ENCODE results near the gene CHSY1.
A peak's percentile ranks its signal among the peaks of the same experiment; 100 is the strongest.

CHSY1 gene

DNA sequence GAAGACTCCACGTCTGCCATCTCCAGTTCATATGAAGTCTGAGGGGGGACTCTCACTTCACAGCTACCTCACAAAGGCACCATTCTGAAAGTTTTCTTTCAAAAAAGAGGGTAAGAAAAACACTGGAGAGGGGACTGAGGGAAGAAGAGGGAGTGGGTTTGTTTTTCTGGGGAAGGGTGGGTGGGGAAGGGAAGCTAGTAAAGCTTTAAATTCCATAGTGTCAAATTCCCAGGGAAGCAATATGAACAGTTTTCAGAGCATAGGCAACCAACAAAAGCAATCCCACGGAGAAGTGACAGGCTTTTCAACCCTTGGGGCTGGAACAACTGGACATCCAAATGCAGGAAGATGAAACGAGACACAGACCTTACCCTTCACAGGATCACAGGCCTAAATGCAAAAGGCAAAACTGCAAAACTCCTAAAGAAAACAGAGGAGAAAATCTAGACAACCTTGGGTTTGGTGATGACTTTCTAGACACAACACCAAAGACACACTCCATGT, 61.7 kb downstream of the CHSY1 start:
- no peak overlapping the region for H3K4me3 ChIP-seq (ENCODE audit: low read length in 2 of 2)

DNA sequence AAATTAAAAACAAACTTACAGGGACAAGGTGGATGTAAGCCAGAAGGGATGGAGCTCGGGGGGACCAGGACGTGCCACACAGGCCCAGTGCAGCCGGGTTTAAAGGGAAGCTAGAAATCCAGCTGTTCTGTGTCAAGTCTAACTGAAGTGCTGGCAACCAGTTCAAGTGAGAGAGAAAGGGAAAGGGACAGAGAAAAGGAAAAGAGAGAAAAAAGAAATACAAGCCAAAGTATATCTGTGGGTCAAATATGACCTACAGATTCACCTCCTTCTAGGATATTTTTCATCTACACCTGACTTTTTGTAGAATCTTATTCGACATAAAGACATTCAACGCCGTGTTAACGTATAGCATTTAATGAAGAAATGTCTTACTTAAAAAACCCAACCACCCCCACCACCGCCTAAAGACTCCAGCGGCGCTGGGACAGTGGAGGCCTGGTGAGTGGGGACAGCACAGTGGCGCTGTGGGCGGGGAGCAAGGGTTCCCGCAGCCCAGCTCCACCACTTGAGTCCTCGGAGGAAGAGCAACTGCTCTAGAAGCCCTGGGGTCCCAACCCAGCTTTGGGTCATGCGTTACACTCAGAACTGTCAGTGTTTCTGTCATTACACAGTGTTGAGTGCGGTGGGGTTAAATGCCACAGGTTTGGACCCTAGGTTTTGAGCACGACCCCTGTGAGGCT, 62.3 kb downstream of the CHSY1 start:
- Histone ChIP-seq H3K36me3 (ENCODE audit: control insufficient read depth in 2 of 2, insufficient read depth in 2 of 2, low read length in 2 of 2) (no peaks in the 10 kb centered on the region), H3K4me1 (ENCODE audit: control insufficient read depth in 2 of 2, insufficient read depth in 2 of 2, low read length in 2 of 2) (no peaks in the 10 kb centered on the region), H3K4me3 (ENCODE audit: low read length in 2 of 2) (peak overlapping the region in 1 of 2 donors; percentile 1), H3K27ac (ENCODE audit: low read depth in 2 of 2, low read length in 2 of 2) (peak overlapping the region; percentile 38 to 45), H3K9me3 (ENCODE audit: control insufficient read depth in 2 of 2, low read length in 2 of 2) (no peaks in the 10 kb centered on the region), H3K9ac (ENCODE audit: low read depth in 1 of 2, low read length in 2 of 2) (no peak overlapping the region), H3K27me3 (ENCODE audit: control insufficient read depth in 2 of 2, insufficient read depth in 2 of 2, low read length in 2 of 2) (no peaks in the 10 kb centered on the region)

More for the DNA sequence above, 61.7 kb downstream of the CHSY1 start:
- no peaks in the 10 kb centered on the region for H3K27me3 ChIP-seq (ENCODE audit: control insufficient read depth in 2 of 2, insufficient read depth in 2 of 2, low read length in 2 of 2)
- no peak overlapping the region for H3K27ac ChIP-seq (ENCODE audit: low read depth in 2 of 2, low read length in 2 of 2)
- H3K36me3 ChIP-seq (ENCODE audit: control insufficient read depth in 2 of 2, insufficient read depth in 2 of 2, low read length in 2 of 2), result no peaks in the 10 kb centered on the region
- H3K9ac ChIP-seq (ENCODE audit: low read depth in 1 of 2, low read length in 2 of 2), result no peak overlapping the region
- no peaks in the 10 kb centered on the region for H3K9me3 ChIP-seq (ENCODE audit: control insufficient read depth in 2 of 2, low read length in 2 of 2)
- H3K4me1 ChIP-seq (ENCODE audit: control insufficient read depth in 2 of 2, insufficient read depth in 2 of 2, low read length in 2 of 2), result no peaks in the 10 kb centered on the region

DNA sequence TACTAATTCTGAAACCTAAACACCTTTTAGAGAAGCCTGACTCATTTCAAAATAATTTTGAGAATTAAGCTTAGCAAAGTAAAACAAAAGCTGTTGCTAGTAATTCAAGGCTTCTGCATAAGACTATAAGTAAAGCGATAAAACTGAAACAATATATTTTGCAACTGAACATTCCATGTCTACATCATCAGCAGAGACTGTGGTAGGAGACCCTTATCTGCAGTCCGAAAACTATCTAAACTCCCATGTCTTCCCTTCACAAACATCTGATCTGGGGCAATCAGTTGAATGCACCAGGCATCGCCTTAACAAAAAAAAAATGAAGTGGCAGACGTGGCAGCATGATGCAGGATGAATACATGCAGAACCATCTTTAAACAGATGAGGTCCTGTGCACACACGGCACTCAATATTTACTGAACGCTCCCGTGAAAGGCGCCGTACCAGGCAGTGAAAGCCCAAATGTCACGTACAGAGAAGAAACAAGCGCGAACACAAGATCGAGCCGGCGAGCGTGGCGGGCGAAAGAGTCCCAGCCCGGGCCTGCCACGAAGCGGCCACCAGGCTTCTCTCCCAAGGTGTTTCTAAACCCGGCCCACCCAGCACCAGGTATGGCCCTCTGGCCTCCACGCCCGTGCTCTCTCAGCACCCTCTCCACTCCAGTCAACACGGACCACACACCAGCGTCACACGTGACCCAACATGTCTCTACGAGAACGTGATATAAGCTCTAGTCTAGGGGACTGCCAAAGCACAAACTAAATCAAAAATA, 63.0 kb downstream of the CHSY1 start:
- Histone ChIP-seq H3K36me3 (ENCODE audit: control insufficient read depth in 2 of 2, insufficient read depth in 2 of 2, low read length in 2 of 2) (no peaks in the 10 kb centered on the region), H3K27ac (ENCODE audit: low read depth in 2 of 2, low read length in 2 of 2) (peak overlapping the region; percentile 38 to 45), H3K9me3 (ENCODE audit: control insufficient read depth in 2 of 2, low read length in 2 of 2) (no peaks in the 10 kb centered on the region), H3K4me3 (ENCODE audit: low read length in 2 of 2) (peak overlapping the region; percentile 1 to 34), H3K9ac (ENCODE audit: low read depth in 1 of 2, low read length in 2 of 2) (no peak overlapping the region), H3K27me3 (ENCODE audit: control insufficient read depth in 2 of 2, insufficient read depth in 2 of 2, low read length in 2 of 2) (no peaks in the 10 kb centered on the region), H3K4me1 (ENCODE audit: control insufficient read depth in 2 of 2, insufficient read depth in 2 of 2, low read length in 2 of 2) (no peaks in the 10 kb centered on the region)

DNA sequence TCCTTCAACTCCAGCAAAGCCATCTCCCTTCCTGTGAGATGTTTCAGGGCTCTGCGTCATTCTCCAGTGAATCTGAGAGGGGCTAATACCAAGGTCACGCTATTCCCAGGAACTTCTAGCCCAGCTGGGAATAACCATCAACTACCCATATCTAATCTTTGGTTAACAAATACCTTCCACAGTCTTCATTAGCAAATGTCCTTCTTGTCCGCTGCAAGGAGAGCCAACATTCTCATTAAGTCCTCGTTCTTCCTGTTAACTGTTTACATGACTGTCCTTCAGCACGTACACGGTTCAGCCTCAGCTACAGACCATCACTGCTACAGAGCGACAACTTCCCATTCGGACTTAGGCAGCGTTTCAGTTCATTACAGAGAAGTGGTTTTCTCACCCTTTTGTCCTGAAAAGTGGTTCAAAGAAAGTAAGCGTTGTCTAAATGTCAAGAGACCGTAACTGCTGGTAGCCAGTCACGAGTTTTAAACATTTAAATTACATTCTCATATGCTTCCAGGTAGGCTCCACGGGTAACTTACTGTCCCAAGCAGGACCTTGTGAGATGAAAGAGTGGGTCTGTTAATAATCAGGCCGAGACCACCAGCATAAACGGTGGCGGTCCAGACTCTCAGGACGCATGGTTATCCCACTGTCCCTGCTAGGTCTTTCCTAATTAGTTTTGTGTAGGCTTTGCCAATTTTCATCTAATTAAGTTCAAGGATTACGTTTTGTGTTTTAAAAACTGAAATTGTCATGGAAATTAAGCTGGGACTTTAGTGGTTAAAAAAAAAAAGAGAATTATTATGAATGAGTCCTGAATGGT, 63.8 kb downstream of the CHSY1 start:
- H3K4me3 ChIP-seq (ENCODE audit: low read length in 2 of 2), result peak overlapping the region; percentile 0 to 51
- H3K27ac ChIP-seq (ENCODE audit: low read depth in 2 of 2, low read length in 2 of 2), result peak overlapping the region; percentile 38 to 45
- H3K36me3 ChIP-seq (ENCODE audit: control insufficient read depth in 2 of 2, insufficient read depth in 2 of 2, low read length in 2 of 2), result no peaks in the 10 kb centered on the region
- H3K27me3 ChIP-seq (ENCODE audit: control insufficient read depth in 2 of 2, insufficient read depth in 2 of 2, low read length in 2 of 2), result no peaks in the 10 kb centered on the region
- H3K9me3 ChIP-seq (ENCODE audit: control insufficient read depth in 2 of 2, low read length in 2 of 2), result no peaks in the 10 kb centered on the region
- H3K4me1 ChIP-seq (ENCODE audit: control insufficient read depth in 2 of 2, insufficient read depth in 2 of 2, low read length in 2 of 2), result no peaks in the 10 kb centered on the region
- H3K9ac ChIP-seq (ENCODE audit: low read depth in 1 of 2, low read length in 2 of 2), result no peak overlapping the region

DNA sequence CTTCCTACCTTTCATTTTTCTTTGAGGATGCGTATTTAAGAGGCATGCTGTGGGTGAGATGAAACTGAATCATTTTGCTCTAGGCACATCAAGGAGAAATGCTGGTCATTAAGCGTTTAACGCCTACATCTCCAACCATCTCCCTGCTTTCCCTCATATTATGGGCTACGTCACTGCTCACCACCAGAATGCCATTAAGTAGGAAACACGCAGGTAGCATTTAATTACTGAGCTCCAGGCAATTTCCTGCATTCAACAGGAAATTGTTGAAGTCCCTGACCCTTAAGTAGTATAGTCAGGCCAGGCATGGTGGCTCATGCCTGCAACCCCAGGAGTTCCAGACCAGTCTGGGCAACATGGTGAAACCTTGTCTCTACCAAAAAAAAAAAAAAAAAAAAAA, 66.1 kb downstream of the CHSY1 start:
- no peaks in the 10 kb centered on the region for H3K36me3 ChIP-seq (ENCODE audit: control insufficient read depth in 2 of 2, insufficient read depth in 2 of 2, low read length in 2 of 2)
- no peaks in the 10 kb centered on the region for H3K9me3 ChIP-seq (ENCODE audit: control insufficient read depth in 2 of 2, low read length in 2 of 2)
- no peaks in the 10 kb centered on the region for H3K4me1 ChIP-seq (ENCODE audit: control insufficient read depth in 2 of 2, insufficient read depth in 2 of 2, low read length in 2 of 2)
- H3K27me3 ChIP-seq (ENCODE audit: control insufficient read depth in 2 of 2, insufficient read depth in 2 of 2, low read length in 2 of 2), result no peaks in the 10 kb centered on the region
- H3K4me3 ChIP-seq (ENCODE audit: low read length in 2 of 2), result no peak overlapping the region
- no peak overlapping the region for H3K9ac ChIP-seq (ENCODE audit: low read depth in 1 of 2, low read length in 2 of 2)
- no peak overlapping the region for H3K27ac ChIP-seq (ENCODE audit: low read depth in 2 of 2, low read length in 2 of 2)

DNA sequence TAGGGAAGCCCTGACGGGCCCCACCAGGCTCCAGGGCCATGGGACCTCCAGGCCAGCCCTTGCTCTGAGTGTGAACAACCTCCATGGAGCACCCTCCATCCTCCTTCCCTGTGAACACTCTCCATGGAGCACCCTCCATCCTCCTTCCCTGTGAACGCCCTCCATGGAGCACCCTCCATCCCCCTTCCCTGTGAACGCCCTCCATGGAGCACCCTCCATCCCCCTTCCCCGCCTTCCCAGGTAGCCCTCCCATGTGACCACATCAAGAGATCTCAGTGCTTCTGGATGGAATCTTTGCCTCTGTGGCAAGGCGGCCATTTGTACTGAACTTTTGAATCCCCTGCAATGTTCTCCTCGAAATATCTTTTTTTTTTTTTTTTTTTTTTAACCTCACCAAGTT, 66.5 kb downstream of the CHSY1 start:
- H3K36me3 ChIP-seq (ENCODE audit: control insufficient read depth in 2 of 2, insufficient read depth in 2 of 2, low read length in 2 of 2), result no peaks in the 10 kb centered on the region
- H3K4me1 ChIP-seq (ENCODE audit: control insufficient read depth in 2 of 2, insufficient read depth in 2 of 2, low read length in 2 of 2), result no peaks in the 10 kb centered on the region
- no peaks in the 10 kb centered on the region for H3K27me3 ChIP-seq (ENCODE audit: control insufficient read depth in 2 of 2, insufficient read depth in 2 of 2, low read length in 2 of 2)
- H3K9me3 ChIP-seq (ENCODE audit: control insufficient read depth in 2 of 2, low read length in 2 of 2), result no peaks in the 10 kb centered on the region
- H3K9ac ChIP-seq (ENCODE audit: low read depth in 1 of 2, low read length in 2 of 2), result no peak overlapping the region
- H3K4me3 ChIP-seq (ENCODE audit: low read length in 2 of 2), result no peak overlapping the region
- H3K27ac ChIP-seq (ENCODE audit: low read depth in 2 of 2, low read length in 2 of 2), result no peak overlapping the region

DNA sequence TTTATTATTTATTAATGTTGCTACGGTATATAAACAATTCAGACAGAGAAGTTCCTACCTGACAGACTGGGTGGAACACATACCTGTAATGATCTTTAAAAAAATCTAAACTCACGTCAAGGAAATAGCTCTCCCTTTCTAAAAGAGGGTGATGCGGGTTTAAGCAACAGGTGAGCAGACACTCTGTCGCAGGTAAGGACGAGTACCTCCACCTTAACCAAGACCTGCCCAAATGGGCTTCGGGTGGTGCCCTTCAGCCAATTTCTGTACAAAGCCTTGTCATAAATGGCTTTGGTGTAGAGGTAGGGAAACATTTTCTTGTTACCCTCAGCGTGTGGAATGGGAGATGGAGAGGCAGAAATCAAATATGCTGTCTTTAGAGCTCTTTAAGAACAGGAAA, 67.0 kb downstream of the CHSY1 start:
- H3K4me1 ChIP-seq (ENCODE audit: control insufficient read depth in 2 of 2, insufficient read depth in 2 of 2, low read length in 2 of 2), result no peaks in the 10 kb centered on the region
- no peak overlapping the region for H3K9ac ChIP-seq (ENCODE audit: low read depth in 1 of 2, low read length in 2 of 2)
- H3K4me3 ChIP-seq (ENCODE audit: low read length in 2 of 2), result no peak overlapping the region
- H3K27me3 ChIP-seq (ENCODE audit: control insufficient read depth in 2 of 2, insufficient read depth in 2 of 2, low read length in 2 of 2), result no peaks in the 10 kb centered on the region
- H3K36me3 ChIP-seq (ENCODE audit: control insufficient read depth in 2 of 2, insufficient read depth in 2 of 2, low read length in 2 of 2), result no peaks in the 10 kb centered on the region
- H3K9me3 ChIP-seq (ENCODE audit: control insufficient read depth in 2 of 2, low read length in 2 of 2), result no peaks in the 10 kb centered on the region
- H3K27ac ChIP-seq (ENCODE audit: low read depth in 2 of 2, low read length in 2 of 2), result no peak overlapping the region

DNA sequence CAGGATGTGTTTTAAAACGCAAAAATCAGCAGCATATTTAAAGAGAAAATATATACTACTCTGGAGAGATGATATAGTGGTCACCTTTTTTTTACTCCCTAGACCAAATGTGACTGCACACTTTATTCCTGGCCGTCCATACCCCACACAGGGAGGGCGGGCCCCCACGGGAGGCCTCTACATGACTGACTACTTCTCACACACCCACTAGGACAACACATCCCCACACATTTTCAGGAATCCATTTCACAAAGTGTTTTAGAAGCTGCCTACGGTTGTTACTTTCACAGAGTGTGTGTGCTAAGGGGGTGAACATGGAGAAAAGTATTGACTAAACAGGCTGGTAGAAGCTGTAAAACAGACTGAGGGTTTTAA, 67.9 kb downstream of the CHSY1 start:
- no peak overlapping the region for H3K4me3 ChIP-seq (ENCODE audit: low read length in 2 of 2)

DNA sequence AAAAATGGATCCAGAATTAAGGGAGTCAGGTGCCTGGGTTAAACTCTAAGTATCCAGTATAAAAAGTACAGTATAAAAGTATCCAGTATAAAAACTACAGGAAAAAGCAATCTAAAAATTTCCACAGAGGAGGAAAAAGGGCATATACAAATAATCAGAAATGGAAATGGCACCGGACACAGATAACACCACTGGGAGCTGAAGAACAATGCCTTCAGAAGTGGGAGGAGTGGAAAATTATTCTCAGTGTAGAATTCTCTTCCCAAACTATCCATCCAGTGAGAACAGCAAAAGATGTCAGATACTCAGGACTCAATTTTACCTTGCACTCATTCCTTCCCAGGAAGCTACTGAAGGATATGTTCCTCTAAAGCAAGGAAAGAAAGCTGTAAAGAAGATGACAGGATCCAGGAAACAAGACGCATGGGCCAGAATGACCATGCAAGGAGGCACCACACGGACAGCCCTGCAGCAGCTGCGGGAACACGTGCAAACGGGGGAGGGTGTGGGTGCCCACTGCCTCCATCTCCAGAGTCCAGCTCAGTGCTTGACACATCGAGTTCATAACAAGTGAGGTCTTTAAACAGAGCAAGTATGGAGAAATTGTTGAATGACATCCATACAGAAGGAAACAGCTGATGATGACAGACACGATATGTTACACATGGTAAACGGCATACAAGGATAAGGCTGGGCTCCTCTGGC, 68.5 kb downstream of the CHSY1 start:
- H3K9ac ChIP-seq (ENCODE audit: low read depth in 1 of 2, low read length in 2 of 2), result no peak overlapping the region
- H3K27me3 ChIP-seq (ENCODE audit: control insufficient read depth in 2 of 2, insufficient read depth in 2 of 2, low read length in 2 of 2), result no peaks in the 10 kb centered on the region
- no peak overlapping the region for H3K4me3 ChIP-seq (ENCODE audit: low read length in 2 of 2)
- no peak overlapping the region for H3K27ac ChIP-seq (ENCODE audit: low read depth in 2 of 2, low read length in 2 of 2)
- H3K4me1 ChIP-seq (ENCODE audit: control insufficient read depth in 2 of 2, insufficient read depth in 2 of 2, low read length in 2 of 2), result peaks cover 0 to 4% of the 10 kb centered on the region in 2 donors
- no peaks in the 10 kb centered on the region for H3K9me3 ChIP-seq (ENCODE audit: control insufficient read depth in 2 of 2, low read length in 2 of 2)
- peaks cover under 1 to 3% of the 10 kb centered on the region in 2 donors for H3K36me3 ChIP-seq (ENCODE audit: control insufficient read depth in 2 of 2, insufficient read depth in 2 of 2, low read length in 2 of 2)

More for the DNA sequence above, 67.9 kb downstream of the CHSY1 start:
- no peaks in the 10 kb centered on the region for H3K27me3 ChIP-seq (ENCODE audit: control insufficient read depth in 2 of 2, insufficient read depth in 2 of 2, low read length in 2 of 2)
- H3K4me1 ChIP-seq (ENCODE audit: control insufficient read depth in 2 of 2, insufficient read depth in 2 of 2, low read length in 2 of 2), result peaks cover 0 to 4% of the 10 kb centered on the region in 2 donors
- no peak overlapping the region for H3K27ac ChIP-seq (ENCODE audit: low read depth in 2 of 2, low read length in 2 of 2)
- H3K9ac ChIP-seq (ENCODE audit: low read depth in 1 of 2, low read length in 2 of 2), result no peak overlapping the region
- no peaks in the 10 kb centered on the region for H3K36me3 ChIP-seq (ENCODE audit: control insufficient read depth in 2 of 2, insufficient read depth in 2 of 2, low read length in 2 of 2)
- H3K9me3 ChIP-seq (ENCODE audit: control insufficient read depth in 2 of 2, low read length in 2 of 2), result no peaks in the 10 kb centered on the region
